NCI-H2107 treated with DMSO at 0.1 percent for 48 hours (cell line): ENCODE results near the gene PASK.
"Not testable (repeated sequence)": the region's sequence is repeated elsewhere in the genome, so short reads cannot be mapped to it uniquely, and the experiment has no call there.

Experiments
- DNase-seq: peaks from one replicate; lab custom pipeline; 2025; ENCODE audit not compliant: unreplicated experiment; lab: John Stamatoyannopoulos, UW

Gene PASK

DNA sequence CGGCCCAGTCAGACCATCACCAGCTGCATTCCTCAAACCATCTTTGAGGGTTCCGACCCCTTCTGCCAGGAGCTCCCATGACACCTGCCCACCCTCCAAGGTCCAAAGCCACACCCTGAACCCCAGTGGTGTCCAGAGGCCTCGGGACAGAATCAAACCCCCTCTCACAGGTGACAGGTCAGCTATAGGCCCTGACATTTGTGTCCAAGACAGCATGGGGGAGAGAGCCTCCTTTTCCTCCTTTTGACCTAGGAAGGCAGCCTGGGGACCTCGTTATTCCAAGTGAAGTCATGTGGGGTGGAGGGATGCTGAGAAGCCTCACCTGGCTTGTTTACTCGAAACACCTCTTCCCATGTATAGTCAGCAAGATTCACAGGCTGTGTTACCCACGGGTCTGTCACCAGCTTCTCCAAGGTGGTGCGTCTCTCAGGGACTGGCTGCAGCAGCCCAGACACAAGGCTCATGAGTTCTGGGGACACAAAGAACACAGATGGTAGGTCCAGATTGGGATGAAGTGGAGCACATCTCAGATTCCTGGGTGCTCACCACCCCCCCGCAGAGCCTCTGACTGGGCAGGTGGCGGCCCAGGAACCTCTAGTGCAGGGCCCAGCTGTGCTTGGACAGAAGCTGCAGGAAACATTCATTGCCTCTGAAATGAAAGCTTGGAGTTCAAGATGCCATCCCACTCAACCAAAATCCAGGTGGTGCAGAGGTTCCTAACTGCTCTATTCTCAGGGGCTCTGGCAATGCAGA is 42.1 kb downstream of the PASK start:
- DNase-seq = no peak

DNA sequence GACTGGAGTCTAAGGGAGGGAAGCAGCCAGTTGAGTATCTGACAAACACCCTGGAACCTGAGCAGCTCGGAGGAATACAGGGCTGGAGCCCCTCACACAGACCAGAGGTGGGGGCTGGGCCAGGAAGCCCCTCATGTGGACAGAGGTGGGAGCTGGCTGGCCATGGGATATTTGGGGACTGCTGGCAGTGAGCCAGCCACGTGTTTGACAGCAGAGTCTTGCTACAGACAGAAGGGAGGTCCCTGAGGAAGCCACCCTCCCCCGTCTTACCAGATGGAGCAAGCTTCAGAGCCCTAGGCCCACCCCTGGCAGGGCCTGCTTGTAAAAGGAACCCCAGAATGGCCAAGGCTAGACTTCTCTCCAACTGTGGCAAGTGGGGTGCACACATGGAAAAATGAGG is 43.6 kb downstream of the PASK start:
- no peak for DNase-seq

DNA sequence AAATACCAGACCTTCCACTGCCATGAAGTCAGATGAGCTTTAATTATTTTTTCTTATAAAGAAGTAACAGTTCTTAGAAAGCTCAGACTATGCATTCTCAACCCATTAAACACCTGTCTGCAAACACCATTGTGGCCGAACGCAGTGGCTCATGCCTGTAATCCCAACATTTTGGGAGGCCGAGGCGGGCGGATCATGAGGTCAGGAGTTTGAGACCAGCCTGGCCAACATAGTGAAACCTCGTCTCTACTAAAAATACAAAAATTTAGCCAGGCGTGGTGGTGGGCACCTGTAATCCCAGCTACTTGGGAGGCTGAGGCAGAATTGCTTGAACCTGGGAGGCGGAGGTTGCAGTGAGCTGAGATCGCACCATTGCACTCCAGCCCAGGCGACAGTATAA is 44.7 kb downstream of the PASK start:
- not testable (repeated sequence) for DNase-seq

DNA sequence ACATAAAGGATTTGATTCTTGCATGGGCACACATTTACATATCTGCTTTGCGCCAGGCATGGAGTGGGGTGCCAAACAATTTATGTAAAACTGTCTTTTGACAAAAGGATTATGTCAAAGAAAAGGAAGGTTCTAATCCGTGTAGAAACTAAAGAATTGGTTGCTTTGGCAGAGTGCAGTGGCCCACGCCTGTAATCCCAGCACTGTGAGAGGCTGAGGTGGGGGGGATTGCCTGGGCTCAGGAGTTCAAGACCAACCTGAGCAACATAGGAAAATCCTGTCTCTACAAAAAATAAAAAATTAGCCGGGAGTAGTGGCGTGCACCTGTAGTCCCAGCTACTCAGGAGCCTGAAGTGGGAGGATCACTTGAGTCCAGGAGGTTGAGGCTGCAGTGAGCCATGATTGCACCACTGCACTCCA is 46.1 kb downstream of the PASK start:
- no peak for DNase-seq

DNA sequence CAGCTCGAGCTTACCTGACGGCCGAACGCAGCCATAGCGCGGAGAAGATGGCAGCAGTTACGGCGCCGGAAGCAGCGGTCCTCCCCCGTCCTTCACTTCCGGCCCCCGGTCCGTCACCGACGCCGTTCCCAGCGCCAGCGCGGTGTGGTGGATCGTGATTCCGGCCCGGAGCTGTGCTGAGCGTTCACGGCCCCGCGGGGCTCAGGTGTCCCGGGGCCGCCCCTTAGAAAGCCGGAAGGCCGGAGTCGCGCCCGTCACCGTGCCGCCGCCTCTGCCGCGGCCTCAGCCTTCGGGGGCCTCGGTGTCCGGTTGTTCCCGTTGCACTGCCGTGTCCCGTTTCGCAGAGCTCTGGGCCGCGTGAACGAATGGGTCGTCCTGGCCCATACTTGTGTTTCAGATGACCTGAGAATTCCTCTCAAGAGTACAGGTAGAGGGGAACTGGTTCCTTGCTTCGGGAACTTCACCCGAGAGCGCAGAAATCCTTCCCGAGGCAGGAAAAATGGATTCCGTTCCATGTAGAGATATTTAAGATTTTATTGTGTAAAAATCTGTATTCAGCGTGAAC is 47.0 kb downstream of the PASK start, which contains the start of gene MTERF4:
Gene MTERF4, minus strand, starts transcription at position 49 of the 565 bp plus-strand sequence. Its CDS starts 14 bp downstream, at position 35.
- peak; percentile 49 for DNase-seq

DNA sequence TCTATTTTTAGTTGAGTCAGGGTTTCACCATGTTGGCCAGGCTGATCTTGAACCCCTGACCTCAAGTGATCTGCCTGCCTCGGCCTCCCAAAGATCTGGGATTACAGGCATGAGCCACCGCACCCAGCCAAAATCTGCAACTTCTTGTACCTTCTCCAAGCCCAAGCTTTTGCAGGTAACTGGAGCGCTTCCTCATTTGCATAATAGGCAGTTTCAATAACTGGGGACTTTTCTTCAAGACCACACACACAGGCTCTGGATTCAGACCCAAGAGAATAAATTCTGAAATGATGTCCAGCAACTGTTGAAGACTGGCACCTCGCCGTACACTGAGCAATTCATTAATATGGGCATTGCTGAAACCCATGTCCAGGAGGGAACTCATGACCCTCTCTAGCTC is 50.0 kb downstream of the PASK start:
- DNase-seq = no peak

DNA sequence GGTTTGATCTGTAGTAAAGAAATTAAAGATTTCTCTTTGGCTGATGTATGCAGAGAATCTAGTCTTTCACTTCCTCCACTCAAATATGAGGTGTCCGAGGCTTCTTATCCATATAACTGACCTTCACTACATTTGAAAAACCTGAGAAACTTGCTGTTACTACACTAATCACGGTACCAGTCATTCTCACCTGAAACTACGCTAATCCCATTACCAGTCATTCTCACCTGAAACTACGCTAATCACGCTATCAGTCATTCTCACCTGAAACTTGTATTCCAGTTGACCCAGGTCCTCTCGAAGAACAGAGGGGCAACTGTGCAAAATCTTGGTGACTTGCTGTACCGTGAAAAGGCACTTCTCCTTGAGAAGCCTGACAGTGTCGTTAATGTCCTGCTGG is 52.3 kb downstream of the PASK start:
- no peak for DNase-seq

DNA sequence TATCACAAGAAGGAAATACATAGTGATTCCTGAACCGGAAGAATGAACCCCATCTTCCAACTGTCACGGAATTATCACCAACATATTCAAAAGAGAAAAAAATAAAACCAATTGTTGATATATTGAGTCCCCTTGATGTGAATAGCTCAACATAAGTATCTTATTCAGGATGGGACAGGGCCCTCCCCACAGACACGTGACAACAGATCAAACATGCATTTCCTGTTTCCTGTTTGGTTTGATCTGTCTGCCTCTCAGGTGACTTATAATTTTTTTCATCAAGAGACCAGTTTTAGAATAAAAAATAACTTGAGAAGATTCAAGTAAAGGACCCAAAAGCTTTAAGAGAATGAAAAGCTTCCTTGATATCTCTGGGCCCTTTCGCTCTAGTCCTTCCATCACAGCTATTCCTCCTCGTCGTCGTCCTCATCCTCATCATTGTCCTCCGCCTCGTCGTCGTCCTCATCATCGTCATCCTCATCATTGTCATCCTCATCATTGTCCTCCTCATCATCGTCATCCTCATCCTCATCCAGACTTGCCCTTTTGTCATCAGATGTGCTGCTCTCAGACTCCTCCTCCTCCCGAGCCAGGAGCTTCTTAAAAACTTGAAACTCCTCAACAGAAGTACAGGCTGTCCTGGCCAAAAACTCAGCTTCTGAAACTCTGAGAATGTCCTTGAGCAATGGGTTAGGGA is 53.5 kb downstream of the PASK start:
- DNase-seq = no peak

DNA sequence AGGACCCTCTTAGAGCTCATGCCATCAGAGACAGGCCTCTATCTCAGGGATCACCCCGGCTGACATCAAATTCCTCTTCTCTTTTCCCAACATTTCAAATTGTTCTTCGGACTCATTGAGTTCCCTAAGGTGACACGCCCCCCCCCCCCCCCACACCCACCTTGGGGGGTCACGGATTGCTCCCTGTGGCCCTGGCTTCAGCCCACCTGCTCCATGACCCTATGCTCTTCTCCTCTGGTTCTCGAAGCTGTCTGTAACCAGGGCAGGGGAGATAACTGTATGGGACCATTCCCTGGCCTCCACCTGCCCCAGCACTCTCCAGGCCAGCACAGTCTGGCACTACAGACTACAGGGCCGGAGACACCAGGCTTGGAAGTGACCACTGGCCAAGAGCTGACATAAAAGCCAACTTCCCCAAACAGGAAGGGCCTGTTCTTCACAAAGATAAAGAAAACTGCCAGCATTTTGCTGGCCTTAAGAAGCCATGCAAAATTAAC is 54.3 kb downstream of the PASK start:
- no peak for DNase-seq

DNA sequence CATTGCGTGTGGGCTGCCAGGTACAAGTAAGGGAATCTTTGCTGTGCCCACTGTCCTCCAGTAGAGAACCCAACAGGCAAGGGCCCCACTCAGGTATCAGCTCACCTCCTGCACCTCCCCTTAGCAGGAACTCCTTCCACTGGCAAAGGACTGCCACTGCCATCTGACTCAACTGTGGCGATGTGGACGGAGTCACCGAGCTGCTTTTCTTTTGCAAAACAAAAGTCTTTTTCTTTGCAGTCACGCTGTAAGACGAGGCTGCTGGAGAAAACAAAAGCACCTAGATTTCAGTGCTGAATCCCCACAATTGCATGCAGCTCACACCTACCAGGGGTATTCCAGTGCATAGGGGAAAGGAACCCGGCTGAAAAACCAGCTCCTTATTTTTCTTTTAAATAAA is 55.1 kb downstream of the PASK start:
- no peak for DNase-seq

DNA sequence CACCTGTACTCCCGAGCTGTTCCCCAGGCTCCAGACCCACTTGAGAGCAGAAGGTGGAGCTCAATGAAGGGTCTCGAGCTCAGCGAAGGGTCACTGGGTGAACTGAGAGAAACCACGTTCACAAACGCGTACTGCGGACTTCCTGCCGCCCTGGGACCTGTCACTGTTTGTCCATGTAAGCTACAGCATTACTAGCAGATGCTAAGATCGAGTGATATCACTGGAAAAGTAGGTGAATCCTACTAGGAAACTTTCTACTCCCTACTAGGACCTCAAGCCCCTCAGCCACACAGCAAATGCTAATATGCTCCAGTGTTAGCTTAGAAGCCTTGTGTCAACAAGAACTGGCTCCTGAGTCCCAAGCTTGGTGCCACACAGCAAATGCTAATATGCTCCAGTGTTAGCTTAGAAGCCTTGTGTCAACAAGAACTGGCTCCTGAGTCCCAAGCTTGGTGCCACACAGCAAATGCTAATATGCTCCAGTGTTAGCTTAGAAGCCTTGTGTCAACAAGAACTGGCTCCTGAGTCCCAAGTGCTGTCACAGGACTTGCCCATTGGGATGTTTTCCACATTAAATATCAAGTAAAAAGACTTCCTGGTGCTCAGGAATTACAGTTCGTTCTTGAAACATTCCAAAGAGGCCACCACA is 56.0 kb downstream of the PASK start:
- not testable (repeated sequence) for DNase-seq

DNA sequence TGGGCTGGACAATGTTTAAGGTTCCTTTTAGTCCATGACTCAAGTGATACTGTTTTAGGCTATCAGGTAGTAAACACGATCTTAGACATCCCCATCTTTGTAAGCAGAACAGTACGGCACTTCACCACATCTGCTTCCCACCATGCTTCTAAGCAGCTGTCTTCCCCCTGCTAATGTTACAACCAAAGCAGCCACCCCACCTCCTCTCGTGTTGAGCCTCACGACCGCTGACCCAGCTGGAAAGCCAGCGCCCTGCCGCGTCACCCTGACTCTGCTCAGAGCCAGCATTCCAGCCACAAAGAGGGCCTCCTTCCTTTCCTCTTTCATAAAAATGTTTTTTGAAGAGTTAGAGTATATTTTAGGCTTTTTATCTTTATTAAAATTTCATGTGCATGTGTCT is 56.6 kb downstream of the PASK start:
- DNase-seq = no peak

DNA sequence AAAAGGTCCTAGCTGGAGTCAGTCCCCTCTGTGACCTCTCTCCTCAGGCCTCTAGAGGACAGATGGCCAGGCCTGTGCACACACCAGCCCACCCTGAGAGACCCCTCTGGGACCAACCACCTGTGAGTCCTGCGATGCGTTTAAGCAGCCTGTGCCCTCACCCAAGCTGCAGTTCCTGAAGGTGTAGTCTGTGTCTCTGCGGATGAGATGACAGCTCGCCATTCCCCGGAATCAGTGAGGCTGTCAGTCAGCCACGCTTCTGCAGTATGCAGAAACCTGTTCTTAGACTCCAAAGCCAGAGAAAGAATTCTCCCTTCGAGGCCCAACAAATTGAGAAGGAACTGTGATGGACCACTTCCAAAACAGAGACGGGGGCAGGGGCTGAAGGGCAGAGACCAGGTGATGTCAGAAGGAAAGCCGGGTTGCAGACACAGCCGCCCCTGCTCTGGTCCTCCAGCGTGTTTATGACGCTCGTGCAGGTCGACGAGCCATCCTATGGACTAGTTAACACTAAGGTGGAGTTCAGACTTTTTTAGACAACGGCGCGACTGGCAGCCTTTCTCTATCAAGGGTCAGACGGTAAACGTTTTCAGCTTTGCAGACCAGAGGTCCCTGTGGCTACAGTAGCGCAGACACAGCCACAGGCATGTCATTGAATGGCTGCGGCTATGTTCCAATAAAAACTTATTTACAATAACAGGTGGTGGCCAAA is 57.4 kb downstream of the PASK start:
- DNase-seq = no peak

DNA sequence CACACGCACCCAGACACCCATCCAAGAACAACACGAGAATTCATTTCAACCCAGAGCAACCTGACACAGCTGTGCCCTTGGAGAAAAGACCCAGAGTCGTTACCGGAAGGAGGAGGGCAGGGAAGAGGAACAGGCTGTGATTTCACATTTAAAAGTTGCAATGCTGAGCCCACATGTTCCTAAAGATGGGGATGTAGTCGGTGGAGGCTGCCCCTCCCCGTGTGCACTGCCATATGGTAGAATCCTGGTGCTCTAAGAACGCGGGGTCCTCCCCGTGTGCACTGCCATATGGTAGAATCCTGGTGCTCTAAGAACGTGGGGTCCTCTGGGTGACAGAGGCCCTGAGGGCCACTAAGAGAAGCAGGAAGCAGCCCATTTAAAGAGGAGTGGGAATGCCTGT is 58.1 kb downstream of the PASK start:
- no peak for DNase-seq

DNA sequence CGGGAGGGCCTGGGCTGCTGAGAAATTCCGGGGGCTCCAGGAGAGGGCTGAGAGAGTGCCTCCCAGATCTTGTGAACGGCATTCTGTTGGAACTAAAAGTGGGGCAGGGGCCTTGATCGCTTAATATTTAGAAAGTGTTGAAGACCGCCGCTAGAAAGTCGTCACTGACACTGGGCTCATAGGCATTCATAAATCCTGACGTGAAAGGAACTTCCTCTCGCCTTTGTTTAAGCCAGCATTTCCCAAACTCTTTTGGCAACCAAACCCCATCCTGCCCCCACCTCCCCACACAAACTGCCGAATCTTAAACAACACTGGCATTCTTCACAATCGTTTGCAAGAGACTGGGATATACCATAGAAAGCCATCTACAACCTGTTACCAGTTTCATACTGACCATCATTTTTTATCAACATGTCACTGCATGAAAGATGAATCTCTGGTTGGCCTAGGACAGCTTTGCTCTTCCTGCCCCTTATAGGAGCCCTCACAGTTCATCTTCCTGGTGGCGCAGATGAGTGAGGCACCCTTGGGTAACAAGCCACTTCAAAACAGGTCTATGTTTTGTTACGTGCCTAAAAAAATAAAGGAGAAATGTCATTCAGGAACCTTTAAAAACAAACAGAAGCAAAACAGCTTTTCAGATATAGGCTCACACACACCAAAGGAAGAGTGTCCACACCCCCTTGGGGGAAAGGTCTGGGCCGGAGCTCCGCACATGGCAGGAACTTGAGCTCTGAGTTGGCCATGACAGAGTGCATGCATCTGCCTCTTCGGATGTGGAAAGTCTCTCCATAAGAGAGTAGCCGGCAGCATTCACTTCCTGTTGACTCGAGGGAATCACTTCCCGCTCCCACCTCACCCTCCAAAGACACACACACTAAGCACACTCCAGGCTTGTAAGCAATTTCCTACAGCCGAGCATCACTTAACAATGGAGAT is 60.2 kb downstream of the PASK start:
- DNase-seq = no peak

DNA sequence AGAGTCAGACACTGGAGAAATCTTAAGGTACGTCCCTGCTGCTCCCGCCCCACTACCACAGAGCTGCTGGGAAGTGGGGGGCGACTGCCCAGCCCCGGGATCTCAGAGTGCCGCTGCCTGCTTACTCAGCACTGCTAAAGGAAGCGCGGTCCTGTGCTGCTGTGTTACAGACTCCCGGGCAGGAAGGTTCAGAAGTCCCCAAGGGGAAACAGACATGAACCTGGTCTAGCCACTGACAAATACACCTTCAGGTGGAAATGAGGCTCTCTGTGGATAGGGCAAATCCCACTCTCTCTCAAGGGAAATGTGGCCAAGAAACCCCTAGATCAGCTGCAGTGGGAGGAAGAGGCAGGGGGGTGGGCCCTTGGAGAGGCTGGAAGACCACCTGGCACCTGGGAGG is 60.9 kb downstream of the PASK start:
- no peak for DNase-seq

DNA sequence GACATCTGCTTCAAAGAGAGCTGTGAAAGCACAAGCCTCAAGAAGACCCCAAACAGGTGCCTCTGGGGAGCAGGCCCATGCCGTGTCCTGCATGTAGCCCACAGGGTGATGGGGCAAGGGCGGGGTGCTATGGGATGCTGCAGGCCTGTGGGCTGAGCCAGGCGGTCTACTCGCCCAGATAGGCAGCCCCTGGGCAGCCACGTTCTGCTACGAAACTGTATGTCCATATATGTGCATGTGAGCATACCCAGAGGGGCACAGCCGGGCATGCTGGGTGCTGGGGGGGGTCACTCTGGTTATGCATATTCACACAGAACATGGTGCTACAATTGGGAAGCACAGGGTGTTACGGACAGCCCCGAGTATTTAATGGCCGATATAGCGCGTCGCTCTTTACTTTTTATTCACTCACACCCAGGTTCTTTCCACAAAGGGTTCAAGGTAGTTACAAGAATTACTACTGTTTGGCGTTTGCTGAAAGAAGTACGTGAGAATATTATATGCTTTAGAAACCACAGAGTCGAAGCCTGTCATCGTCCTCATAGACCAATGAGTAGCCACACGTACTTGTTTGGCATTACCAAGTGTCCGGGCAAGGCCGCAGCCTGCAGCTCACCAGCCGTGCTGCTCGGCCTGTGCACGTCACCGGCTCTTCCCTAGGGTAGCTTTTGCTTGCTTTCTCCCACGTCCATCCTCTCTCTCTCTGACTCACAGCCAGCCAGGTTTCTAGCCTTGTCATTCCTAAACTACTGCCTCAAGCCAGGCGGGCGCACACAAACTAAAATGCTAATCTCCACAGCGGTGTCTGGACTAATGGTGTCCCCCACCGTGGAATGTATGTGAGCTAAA is 61.6 kb downstream of the PASK start:
- no peak for DNase-seq

DNA sequence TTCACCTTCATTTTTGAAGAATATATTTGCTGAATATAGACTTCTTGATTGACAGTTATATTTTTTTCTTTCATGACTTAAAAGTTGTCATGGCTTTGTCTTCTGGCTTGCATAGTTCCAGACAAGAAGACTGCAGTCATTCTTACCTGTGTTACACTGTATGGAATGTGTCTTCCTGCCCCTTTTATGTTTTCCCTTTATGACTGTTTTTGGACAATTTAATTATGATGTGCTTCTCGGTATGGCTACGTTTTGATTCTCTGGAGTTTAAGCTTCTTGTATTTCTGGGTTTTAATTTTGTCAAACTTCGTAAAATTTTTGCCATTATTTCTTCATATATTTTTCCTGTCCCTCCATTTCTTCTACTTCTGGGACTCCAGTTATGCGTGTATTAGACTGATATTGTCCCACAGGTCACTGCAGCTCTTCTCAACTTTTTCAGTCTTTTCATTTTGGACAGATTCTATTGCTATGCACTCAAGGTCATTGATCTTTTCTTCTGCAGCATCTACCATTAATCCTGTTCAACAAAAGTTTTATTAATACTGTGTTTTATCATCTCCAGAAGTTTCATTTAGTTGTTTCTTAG is 64.3 kb downstream of the PASK start:
- DNase-seq = no peak

DNA sequence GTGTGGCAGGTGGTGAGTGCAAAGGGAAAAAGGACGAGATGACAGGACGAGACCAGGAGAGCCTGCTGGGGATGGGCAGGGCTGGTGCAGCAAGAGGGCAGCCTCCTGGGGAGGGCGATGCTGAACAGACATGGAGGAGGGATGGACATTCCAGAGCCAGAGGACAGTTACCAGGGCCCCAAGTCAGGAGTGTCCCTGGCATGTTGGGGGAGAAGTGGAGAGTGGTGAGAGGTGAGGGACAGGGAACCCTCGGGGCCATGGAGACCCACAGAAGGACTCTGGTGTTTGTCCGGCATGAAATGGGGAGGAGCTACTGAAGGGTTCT is 66.2 kb downstream of the PASK start:
- no peak for DNase-seq
